GM23338 (cell line): ENCODE results near the gene NHLRC3. TPM values are rescaled to one million over a fixed set of nuclear protein-coding genes. Genes with fewer than 3 reads are reported as not detected.

ENCODE experiments used
- ATAC-seq: fragments of 200-7000 bp; cut with Tn5 transposase; 3 replicates; pipeline ENCODE4 v1.9.1; 2020
- DNase-seq: peaks from one replicate; pipeline ENCODE4 v3.0.0-alpha.2; 2015; ENCODE audit warnings: low spot score
- H2AFZ ChIP-seq: fragments of 200-600 bp; sonication (generic); 2 replicates; pipeline ENCODE4 v1.8.0; 2016; ENCODE audit warnings: antibody characterized with exemption, mild to moderate bottlenecking, moderate library complexity
- H3F3A ChIP-seq: fragments of 200-600 bp; sonication (generic); replicated peaks from 2 replicates; pipeline ENCODE4 v1.8.0; 2017; ENCODE audit warnings: antibody characterized with exemption, mixed run types, low read depth
- H3K27ac ChIP-seq: fragments of 200-600 bp; sonication (generic); 2 replicates; pipeline ENCODE4 v1.6.1; 2016; ENCODE audit warnings: low read depth
- H3K27me3 ChIP-seq: fragments of 200-600 bp; sonication (generic); 2 replicates; pipeline ENCODE4 v1.8.0; 2016; ENCODE audit warnings: mild to moderate bottlenecking, mixed run types, moderate library complexity; ENCODE audit not compliant: insufficient read depth
- H3K36me3 ChIP-seq: fragments of 200-600 bp; sonication (generic); 2 replicates; pipeline ENCODE4 v1.8.0; 2016; ENCODE audit warnings: mild to moderate bottlenecking; ENCODE audit not compliant: insufficient read depth
- H3K4me1 ChIP-seq: fragments of 200-600 bp; sonication (generic); 2 replicates; pipeline ENCODE4 v1.8.0; 2016; ENCODE audit warnings: mild to moderate bottlenecking, moderate library complexity; ENCODE audit not compliant: insufficient read depth
- H3K4me2 ChIP-seq: fragments of 200-600 bp; sonication (generic); 2 replicates; pipeline ENCODE4 v1.7.1; 2017; ENCODE audit warnings: mixed run types
- H3K4me3 ChIP-seq: fragments of 200-600 bp; sonication (generic); 2 replicates; pipeline ENCODE4 v1.6.1; 2016; ENCODE audit warnings: mixed run types
- H3K79me2 ChIP-seq: fragments of 200-600 bp; sonication (generic); replicated peaks from 2 replicates; pipeline ENCODE4 v1.8.0; 2017; ENCODE audit warnings: mild to moderate bottlenecking; ENCODE audit not compliant: insufficient read depth
- H3K9me2 ChIP-seq: fragments of 200-600 bp; sonication (generic); 2 replicates; pipeline ENCODE4 v1.8.0; 2017; ENCODE audit not compliant: insufficient read depth
- H4K20me1 ChIP-seq: fragments of 200-600 bp; sonication (generic); replicated peaks from 2 replicates; pipeline ENCODE4 v1.8.0; 2017; ENCODE audit warnings: mild to moderate bottlenecking; ENCODE audit not compliant: insufficient read depth
- H3K27ac Mint-ChIP-seq: 2 replicates; pipeline ENCODE4 v1.8.0; 2020; ENCODE audit warnings: inconsistent platforms, mild to moderate bottlenecking, moderate library complexity, mixed read lengths
- H3K27me3 Mint-ChIP-seq: 3 replicates; pipeline ENCODE4 v1.8.0; 2022; ENCODE audit warnings: low read depth, mild to moderate bottlenecking, moderate library complexity, mixed read lengths, inconsistent platforms; ENCODE audit not compliant: insufficient read depth, poor library complexity
- H3K36me3 Mint-ChIP-seq: 3 replicates; pipeline ENCODE4 v1.8.0; 2021; ENCODE audit warnings: low read depth, mild to moderate bottlenecking, inconsistent platforms, moderate library complexity, mixed read lengths
- H3K4me1 Mint-ChIP-seq: 3 replicates; pipeline ENCODE4 v1.8.0; 2020; ENCODE audit warnings: mild to moderate bottlenecking, inconsistent platforms, mixed read lengths
- H3K4me3 Mint-ChIP-seq: 3 replicates; pipeline ENCODE4 v1.8.0; 2021; ENCODE audit warnings: moderate library complexity, mild to moderate bottlenecking, inconsistent platforms, mixed read lengths
- H3K9me3 Mint-ChIP-seq: 3 replicates; pipeline ENCODE4 v1.8.0; 2020; ENCODE audit warnings: moderate library complexity, mild to moderate bottlenecking, inconsistent platforms, mixed read lengths
- CREB1 ChIP-seq: fragments of 250-450 bp; sonication (Bioruptor Pico); IDR thresholded peaks from 2 replicates; pipeline ENCODE4 v1.5.0; 2020; ENCODE audit warnings: low read depth, mild to moderate bottlenecking, moderate library complexity
- EZH2 ChIP-seq: fragments of 200-600 bp; sonication (generic); IDR thresholded peaks from one replicate; pipeline ENCODE4 v1.8.0; 2017; ENCODE audit warnings: antibody characterized with exemption, mild to moderate bottlenecking, low read depth; ENCODE audit not compliant: unreplicated experiment
- EZH2phosphoT487 ChIP-seq: fragments of 200-600 bp; sonication (generic); IDR thresholded peaks from one replicate; pipeline ENCODE4 v1.8.1; 2018; ENCODE audit warnings: antibody characterized with exemption; ENCODE audit not compliant: unreplicated experiment
- polyA plus RNA-seq: library from polyadenylated mRNA; unstranded; fragments of >200 nt; fragmentation: Nextera tagmentation; extraction: Ambion mirVana; gene quantifications from 2 replicates; pipeline ENCODE4 v1.2.1, GENCODE V29; 2016
- total RNA-seq: library from RNA; depleted of rRNA; stranded (reverse); fragments of >200 nt; shearing (Covaris generic); gene quantifications from 2 replicates; pipeline ENCODE4 v1.2.3, GENCODE V29; 2014
- TF ChIP-seq, protein P1 (sequence below): IDR thresholded peaks from 2 replicates; pipeline ENCODE4 v1.6.1; 2016; ENCODE audit warnings: antibody characterized with exemption
- TF ChIP-seq, protein P2 (sequence below): fragments of 250-450 bp; sonication (Bioruptor Pico); IDR thresholded peaks from 2 replicates; pipeline ENCODE4 v1.5.0; 2020; ENCODE audit warnings: mild to moderate bottlenecking, moderate library complexity

NHLRC3 gene
- total and polyA plus RNA-seq, 2 experiments from 2014 or later: 11.8 to 15.6 TPM

DNA sequence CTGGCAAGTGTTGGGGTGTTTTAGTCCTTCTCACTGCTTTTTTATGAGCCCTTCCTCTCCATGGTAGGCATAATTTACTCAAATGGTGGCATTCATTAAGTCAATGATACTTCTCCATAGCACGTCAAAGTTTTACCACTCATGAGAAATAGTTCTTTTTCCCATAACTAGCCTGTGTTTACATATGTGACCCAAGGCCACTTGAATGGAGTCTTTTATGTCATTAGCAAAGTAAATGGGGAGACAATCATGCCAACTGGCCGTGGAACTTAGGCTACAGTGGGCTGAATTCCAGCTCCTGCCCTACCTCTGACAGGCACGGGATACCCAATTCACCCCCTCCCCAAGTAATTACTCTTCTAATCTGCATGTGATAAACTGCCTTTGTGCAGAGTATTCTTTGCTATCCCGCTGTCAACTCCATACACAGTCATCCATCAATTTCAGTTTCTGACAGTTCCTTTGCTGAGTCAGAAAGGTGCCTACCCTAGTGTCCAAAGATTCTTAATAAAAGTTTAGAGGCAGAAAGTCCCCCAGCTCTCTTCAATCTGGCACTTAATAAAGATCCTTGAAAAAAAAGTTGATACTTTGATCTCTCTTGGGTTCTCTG, 17.3 kb upstream of the NHLRC3 start:
- peaks cover 38% of the 10 kb centered on the region for H3K36me3 ChIP-seq
- ATAC-seq: no peak
- TF ChIP-seq, protein P1, sequence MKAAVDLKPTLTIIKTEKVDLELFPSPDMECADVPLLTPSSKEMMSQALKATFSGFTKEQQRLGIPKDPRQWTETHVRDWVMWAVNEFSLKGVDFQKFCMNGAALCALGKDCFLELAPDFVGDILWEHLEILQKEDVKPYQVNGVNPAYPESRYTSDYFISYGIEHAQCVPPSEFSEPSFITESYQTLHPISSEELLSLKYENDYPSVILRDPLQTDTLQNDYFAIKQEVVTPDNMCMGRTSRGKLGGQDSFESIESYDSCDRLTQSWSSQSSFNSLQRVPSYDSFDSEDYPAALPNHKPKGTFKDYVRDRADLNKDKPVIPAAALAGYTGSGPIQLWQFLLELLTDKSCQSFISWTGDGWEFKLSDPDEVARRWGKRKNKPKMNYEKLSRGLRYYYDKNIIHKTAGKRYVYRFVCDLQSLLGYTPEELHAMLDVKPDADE: no peak
- TF ChIP-seq CREB1: no peak
- no peak for TF ChIP-seq EZH2
- no peak for TF ChIP-seq EZH2phosphoT487
- no peaks in the 10 kb centered on the region for H3K27me3 Mint-ChIP-seq
- no peak overlapping the region for H3K4me3 ChIP-seq
- 0 out of 2 replicates have a peak overlapping the region, but pooled peaks have one; percentile 7 for H3K27ac ChIP-seq
- peaks cover 79% of the 10 kb centered on the region for H3K36me3 Mint-ChIP-seq
- no peak for DNase-seq
- H3F3A ChIP-seq: no peaks in the 10 kb centered on the region
- no peaks in the 10 kb centered on the region for H3K27me3 ChIP-seq
- no peak overlapping the region for H3K4me3 Mint-ChIP-seq
- peaks cover 34% of the 10 kb centered on the region for H3K4me1 ChIP-seq
- peaks cover 9% of the 10 kb centered on the region for H3K79me2 ChIP-seq
- no peak overlapping the region for H3K27ac Mint-ChIP-seq
- no peak overlapping the region for H2AFZ ChIP-seq
- H3K9me3 Mint-ChIP-seq: no peaks in the 10 kb centered on the region
- no peaks in the 10 kb centered on the region for H4K20me1 ChIP-seq
- peaks cover 46% of the 10 kb centered on the region for H3K4me1 Mint-ChIP-seq
- no peak overlapping the region for H3K4me2 ChIP-seq
- no peaks in the 10 kb centered on the region for H3K9me2 ChIP-seq

DNA sequence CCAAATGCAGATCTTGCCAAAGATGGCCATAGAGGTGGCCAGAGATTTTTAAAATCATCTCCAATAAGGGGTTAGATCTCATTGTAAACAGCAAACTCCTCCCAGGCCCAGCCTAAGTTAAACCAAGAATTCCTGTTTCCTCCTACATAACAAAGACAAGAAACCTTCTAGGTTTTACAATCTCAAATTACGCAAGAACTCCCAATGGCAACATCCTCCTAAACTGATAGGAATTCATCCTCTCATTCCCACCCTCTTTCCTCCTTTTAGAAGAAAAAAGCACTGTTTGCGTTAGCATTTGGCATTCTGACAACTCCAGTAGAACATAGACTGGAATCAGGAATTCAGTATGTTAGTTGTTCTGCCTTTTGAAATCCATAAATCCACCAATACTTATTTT, 14.9 kb upstream of the NHLRC3 start:
- Histone ChIP-seq H3K79me2 (peaks cover 26% of the 10 kb centered on the region), H3K9me2 (no peaks in the 10 kb centered on the region), H3K4me1 (peaks cover 47% of the 10 kb centered on the region), H3K27me3 (no peaks in the 10 kb centered on the region), H3K27ac (peak overlapping the region; percentile 94), H3F3A (no peaks in the 10 kb centered on the region), H4K20me1 (no peaks in the 10 kb centered on the region), H3K4me3 (peak overlapping the region; percentile 15), H3K36me3 (peaks cover 41% of the 10 kb centered on the region), H2AFZ (no peak overlapping the region), H3K4me2 (peak overlapping the region; percentile 45)
- DNase-seq (peak; percentile 90), ATAC-seq (peak; percentile 82)
- Mint-ChIP-seq H3K36me3 (peaks cover 84% of the 10 kb centered on the region), H3K9me3 (no peaks in the 10 kb centered on the region), H3K4me1 (peaks cover 63% of the 10 kb centered on the region), H3K27me3 (no peaks in the 10 kb centered on the region), H3K27ac (peak overlapping the region; percentile 95), H3K4me3 (peak overlapping the region; percentile 47)
- TF ChIP-seq EZH2: no peak
- TF ChIP-seq, protein P2, sequence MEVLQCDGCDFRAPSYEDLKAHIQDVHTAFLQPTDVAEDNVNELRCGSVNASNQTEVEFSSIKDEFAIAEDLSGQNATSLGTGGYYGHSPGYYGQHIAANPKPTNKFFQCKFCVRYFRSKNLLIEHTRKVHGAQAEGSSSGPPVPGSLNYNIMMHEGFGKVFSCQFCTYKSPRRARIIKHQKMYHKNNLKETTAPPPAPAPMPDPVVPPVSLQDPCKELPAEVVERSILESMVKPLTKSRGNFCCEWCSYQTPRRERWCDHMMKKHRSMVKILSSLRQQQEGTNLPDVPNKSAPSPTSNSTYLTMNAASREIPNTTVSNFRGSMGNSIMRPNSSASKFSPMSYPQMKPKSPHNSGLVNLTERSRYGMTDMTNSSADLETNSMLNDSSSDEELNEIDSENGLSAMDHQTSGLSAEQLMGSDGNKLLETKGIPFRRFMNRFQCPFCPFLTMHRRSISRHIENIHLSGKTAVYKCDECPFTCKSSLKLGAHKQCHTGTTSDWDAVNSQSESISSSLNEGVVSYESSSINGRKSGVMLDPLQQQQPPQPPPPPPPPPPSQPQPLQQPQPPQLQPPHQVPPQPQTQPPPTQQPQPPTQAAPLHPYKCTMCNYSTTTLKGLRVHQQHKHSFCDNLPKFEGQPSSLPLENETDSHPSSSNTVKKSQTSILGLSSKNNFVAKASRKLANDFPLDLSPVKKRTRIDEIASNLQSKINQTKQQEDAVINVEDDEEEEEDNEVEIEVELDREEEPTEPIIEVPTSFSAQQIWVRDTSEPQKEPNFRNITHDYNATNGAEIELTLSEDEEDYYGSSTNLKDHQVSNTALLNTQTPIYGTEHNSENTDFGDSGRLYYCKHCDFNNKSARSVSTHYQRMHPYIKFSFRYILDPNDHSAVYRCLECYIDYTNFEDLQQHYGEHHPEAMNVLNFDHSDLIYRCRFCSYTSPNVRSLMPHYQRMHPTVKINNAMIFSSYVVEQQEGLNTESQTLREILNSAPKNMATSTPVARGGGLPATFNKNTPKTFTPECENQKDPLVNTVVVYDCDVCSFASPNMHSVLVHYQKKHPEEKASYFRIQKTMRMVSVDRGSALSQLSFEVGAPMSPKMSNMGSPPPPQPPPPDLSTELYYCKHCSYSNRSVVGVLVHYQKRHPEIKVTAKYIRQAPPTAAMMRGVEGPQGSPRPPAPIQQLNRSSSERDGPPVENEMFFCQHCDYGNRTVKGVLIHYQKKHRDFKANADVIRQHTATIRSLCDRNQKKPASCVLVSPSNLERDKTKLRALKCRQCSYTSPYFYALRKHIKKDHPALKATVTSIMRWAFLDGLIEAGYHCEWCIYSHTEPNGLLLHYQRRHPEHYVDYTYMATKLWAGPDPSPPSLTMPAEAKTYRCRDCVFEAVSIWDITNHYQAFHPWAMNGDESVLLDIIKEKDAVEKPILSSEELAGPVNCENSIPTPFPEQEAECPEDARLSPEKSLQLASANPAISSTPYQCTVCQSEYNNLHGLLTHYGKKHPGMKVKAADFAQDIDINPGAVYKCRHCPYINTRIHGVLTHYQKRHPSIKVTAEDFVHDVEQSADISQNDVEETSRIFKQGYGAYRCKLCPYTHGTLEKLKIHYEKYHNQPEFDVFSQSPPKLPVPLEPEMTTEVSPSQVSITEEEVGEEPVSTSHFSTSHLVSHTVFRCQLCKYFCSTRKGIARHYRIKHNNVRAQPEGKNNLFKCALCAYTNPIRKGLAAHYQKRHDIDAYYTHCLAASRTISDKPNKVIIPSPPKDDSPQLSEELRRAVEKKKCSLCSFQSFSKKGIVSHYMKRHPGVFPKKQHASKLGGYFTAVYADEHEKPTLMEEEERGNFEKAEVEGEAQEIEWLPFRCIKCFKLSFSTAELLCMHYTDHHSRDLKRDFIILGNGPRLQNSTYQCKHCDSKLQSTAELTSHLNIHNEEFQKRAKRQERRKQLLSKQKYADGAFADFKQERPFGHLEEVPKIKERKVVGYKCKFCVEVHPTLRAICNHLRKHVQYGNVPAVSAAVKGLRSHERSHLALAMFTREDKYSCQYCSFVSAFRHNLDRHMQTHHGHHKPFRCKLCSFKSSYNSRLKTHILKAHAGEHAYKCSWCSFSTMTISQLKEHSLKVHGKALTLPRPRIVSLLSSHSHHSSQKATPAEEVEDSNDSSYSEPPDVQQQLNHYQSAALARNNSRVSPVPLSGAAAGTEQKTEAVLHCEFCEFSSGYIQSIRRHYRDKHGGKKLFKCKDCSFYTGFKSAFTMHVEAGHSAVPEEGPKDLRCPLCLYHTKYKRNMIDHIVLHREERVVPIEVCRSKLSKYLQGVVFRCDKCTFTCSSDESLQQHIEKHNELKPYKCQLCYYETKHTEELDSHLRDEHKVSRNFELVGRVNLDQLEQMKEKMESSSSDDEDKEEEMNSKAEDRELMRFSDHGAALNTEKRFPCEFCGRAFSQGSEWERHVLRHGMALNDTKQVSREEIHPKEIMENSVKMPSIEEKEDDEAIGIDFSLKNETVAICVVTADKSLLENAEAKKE: peak; percentile 36; the same call in 1 of the 2 replicates
